Measurements from ENCODE around the gene DLG2.

DNA sequence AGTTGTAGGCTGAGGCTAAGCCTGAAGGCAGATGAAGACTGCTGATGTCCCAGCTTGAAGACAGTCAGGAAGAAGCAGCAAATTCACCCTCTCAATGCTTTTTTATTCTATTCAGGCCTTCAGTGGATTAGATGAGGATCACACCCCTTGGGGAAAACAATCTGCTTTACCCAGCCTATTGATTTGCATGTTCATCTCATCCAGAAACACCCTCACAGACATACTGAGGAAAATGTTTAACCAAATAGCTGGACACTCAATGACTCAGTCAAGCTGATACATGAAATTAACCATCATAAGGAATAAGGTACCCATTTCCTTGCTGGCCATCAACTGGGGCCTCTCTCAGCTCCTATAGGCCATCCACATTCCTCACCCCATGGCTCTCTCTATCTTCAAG, 1791.1 kb downstream of the DLG2 start:
- TF ChIP-seq, protein P1, sequence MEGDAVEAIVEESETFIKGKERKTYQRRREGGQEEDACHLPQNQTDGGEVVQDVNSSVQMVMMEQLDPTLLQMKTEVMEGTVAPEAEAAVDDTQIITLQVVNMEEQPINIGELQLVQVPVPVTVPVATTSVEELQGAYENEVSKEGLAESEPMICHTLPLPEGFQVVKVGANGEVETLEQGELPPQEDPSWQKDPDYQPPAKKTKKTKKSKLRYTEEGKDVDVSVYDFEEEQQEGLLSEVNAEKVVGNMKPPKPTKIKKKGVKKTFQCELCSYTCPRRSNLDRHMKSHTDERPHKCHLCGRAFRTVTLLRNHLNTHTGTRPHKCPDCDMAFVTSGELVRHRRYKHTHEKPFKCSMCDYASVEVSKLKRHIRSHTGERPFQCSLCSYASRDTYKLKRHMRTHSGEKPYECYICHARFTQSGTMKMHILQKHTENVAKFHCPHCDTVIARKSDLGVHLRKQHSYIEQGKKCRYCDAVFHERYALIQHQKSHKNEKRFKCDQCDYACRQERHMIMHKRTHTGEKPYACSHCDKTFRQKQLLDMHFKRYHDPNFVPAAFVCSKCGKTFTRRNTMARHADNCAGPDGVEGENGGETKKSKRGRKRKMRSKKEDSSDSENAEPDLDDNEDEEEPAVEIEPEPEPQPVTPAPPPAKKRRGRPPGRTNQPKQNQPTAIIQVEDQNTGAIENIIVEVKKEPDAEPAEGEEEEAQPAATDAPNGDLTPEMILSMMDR (IDR thresholded peaks at IDR 0.05; ENCODE audit: low read length), result no peak
- TF ChIP-seq EZH2 (optimal IDR thresholded peaks at IDR 0.05; ENCODE audit: low read depth, low read length) (no peak), EZH2phosphoT487 (IDR thresholded peaks at IDR 0.05; ENCODE audit: low read length) (no peak)

Data from MM.1S (cell line).